HG03060 (cell line): ENCODE measurements around the gene PRRC1.

ENCODE experiments used
- ATAC-seq: cut with Tn5 transposase; IDR thresholded peaks from one replicate; pipeline ENCODE4 v1.9.1; 2021; ENCODE audit warnings: low read depth, moderate number of reproducible peaks; ENCODE audit not compliant: unreplicated experiment

PRRC1 gene

GRCh38 chr5:127574852-127575679 lies 57.6 kb downstream of the PRRC1 start:
- ATAC-seq = no peak

DNA sequence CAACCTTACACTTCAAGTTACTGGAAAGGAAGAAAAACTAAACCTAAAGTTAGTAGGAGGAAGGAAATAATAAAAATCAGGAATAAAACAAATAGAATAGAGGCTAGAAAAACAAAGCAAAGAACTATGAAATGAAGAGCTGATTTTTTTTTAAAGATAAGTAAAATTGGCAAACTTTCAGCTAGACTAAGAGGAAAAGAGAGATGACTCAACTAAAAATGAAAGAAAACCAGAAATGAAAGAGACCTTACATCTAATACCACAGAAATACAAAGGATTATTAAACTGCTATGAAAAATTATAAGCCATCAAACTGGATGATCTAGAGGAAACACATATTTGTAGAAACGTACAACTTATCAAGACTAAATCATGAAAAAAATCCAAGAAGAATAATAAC lies 60.0 kb downstream of the PRRC1 start:
- no peak for ATAC-seq

DNA sequence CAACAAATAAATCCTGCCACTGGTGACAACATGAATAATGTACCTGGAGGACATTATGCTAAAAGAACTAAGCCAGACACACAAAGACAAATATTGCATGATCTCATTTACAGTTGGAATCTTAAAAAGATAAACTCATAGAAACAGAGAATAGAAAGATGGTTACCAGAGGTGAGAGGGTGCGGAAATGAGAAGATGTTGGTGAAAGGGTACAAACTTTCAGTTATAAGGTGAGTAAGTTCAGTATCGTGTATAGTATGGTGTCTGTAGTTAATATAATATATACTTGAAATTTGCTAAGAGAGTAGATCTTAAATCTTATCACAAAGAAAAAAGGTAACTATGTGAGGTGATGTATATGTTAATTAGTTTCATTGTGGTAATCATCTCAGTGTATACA lies 63.3 kb downstream of the PRRC1 start:
- no peak for ATAC-seq

- no peak for ATAC-seq
Measured at GRCh38 chr5:127581450-127581849, 64.0 kb downstream of the PRRC1 start.

GRCh38 chr5:127582773-127583370 lies 65.4 kb downstream of the PRRC1 start:
- ATAC-seq = no peak

DNA sequence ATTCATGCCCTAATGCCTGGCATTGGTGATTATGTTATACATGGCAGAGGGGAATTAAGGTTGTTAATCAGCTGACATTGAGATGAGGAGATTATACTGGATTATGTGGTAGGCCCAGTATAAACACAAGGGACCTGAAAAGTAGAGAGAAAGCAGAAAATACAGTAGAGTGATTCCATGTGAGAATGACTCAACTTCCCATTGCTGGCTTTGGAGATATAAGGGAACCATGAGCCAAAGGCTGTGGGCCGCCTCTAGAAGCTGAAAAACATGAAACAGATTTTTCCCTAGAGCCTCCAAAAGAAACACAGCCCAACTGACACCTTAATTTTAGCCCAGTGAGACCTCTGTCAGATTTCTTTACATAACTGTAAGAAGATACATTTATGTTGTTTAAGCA lies 66.4 kb downstream of the PRRC1 start:
- no peak for ATAC-seq

GRCh38 chr5:127585661-127586060 lies 68.2 kb downstream of the PRRC1 start:
- no peak for ATAC-seq

GRCh38 chr5:127586066-127586770 lies 68.8 kb downstream of the PRRC1 start:
- ATAC-seq = peak; percentile 72

GRCh38 chr5:127586811-127587210 lies 69.4 kb downstream of the PRRC1 start:
- peak; percentile 26 for ATAC-seq

GRCh38 chr5:127587246-127587917 lies 69.9 kb downstream of the PRRC1 start:
- ATAC-seq = no peak

GRCh38 chr5:127588368-127588767 lies 70.9 kb downstream of the PRRC1 start:
- no peak for ATAC-seq

- no peak for ATAC-seq
Measured at GRCh38 chr5:127589309-127590030, 72.0 kb downstream of the PRRC1 start.

DNA sequence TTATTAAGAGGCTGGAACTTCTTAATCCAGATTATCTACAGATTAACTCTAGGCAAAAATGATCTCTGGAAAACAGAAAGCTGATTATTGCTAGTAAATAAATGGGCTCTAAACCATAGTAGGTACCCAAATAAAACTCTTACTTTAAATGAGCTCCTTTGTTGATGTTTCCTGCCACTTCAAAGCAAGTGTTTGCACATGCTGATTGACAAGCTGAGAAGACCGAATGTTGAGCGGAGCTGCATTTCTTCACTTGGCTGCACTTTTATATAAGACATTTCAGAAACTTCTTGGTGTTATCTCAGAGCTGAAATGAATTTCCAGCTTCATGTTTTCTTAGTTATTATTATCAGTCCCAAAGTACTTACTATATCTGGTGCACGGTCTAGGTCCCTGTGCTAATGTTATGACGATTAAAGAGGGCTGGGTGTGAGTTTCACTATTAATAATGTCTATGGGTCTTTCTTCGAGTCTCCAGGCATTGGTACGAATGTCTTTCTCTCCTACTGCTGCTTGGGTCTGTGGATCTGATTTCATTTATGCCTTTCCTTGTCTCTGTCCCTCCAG lies 72.8 kb downstream of the PRRC1 start:
- ATAC-seq = peak; percentile 44

GRCh38 chr5:127595484-127596368 lies 78.3 kb downstream of the PRRC1 start:
- no peak for ATAC-seq

GRCh38 chr5:127596501-127596900 lies 79.1 kb downstream of the PRRC1 start:
- ATAC-seq = no peak

GRCh38 chr5:127599320-127599719 lies 81.9 kb downstream of the PRRC1 start:
- no peak for ATAC-seq

DNA sequence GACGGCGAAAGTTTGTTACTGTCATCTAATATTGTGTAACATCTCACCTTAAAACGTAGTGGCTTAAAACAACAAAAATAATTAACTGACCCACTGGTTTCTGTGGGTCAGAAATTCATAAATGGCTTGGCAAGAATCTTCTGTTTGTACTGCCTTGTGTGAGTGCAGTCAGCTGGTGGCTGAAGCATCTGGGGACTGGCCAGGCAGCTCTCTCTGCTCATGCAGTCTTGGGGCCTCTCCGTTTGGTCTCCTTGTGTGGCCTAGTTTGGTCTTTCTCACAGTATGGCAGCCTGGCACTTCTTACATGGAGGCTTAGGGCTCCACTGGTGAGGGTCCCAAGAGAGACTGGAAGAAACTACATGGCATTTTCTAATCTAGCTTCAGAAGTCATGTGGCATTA lies 82.4 kb downstream of the PRRC1 start:
- ATAC-seq = no peak

- ATAC-seq = no peak
Measured at GRCh38 chr5:127601111-127601510, 83.7 kb downstream of the PRRC1 start.

GRCh38 chr5:127601601-127602000 lies 84.2 kb downstream of the PRRC1 start:
- no peak for ATAC-seq
